ENCODE results near the gene TIGAR. TPM values are rescaled to one million over a fixed set of nuclear protein-coding genes. Genes with fewer than 3 reads are reported as not detected.
A peak's percentile ranks its signal among the peaks of the same experiment; 100 is the strongest.

Gene TIGAR
- total and polyA plus RNA-seq, 9 donors = 3.1 to 10.4 (median 7.8) TPM

- H3K27me3 ChIP-seq (ENCODE audit: control insufficient read depth, insufficient read depth, low read length) = peaks cover 6% of the 10 kb centered on the region
- WGBS (ENCODE audit: insufficient coverage) = 100% methylated on average over 1 of the region's 2 CpGs
Measured at GRCh38 chr12:4372653-4373052, 51.6 kb downstream of the TIGAR start.

DNA sequence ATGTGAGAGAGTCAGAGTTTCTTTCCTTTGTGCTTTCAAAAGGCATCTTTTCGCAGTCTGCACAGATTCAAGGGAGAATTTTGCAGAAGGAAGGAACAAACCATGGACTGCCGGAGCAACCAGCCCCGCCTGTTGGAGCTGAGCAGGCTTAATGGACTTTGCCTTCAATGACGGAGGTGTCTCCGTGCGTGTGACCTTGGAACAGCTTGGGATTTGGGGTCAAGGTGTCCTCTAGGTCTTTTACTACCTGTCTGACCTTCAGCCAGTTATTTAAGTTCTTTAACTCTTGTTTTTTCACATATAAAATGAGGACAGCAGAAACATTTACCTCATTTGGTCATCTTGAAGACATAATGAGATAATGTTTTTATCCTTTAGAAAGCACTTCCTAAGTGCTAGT is 54.4 kb downstream of the TIGAR start:
- Histone ChIP-seq H3K36me3 (ENCODE audit: control insufficient read depth, insufficient read depth, low read length) (no peaks in the 10 kb centered on the region), H3K4me1 (ENCODE audit: control insufficient read depth, insufficient read depth, low read length) (no peaks in the 10 kb centered on the region), H3K27me3 (ENCODE audit: control insufficient read depth, insufficient read depth, low read length) (peaks cover 6% of the 10 kb centered on the region), H3K27ac (ENCODE audit: low read length) (no peak overlapping the region), H3K4me3 (ENCODE audit: low read length) (no peak overlapping the region), H3K9me3 (replicated peaks; ENCODE audit: control insufficient read depth, low read depth, low read length) (no peaks in the 10 kb centered on the region)
- 52% methylated on average over 4 of the region's 6 CpGs for WGBS (ENCODE audit: insufficient coverage)
- no peak for DNase-seq

More at GRCh38 chr12:4372653-4373052, 51.6 kb downstream of the TIGAR start:
- no peaks in the 10 kb centered on the region for H3K4me1 ChIP-seq (ENCODE audit: control insufficient read depth, insufficient read depth, low read length)
- no peak for DNase-seq
- no peaks in the 10 kb centered on the region for H3K36me3 ChIP-seq (ENCODE audit: control insufficient read depth, insufficient read depth, low read length)
- H3K27ac ChIP-seq (ENCODE audit: low read length) = no peak overlapping the region
- H3K4me3 ChIP-seq (ENCODE audit: low read length) = no peak overlapping the region
- no peaks in the 10 kb centered on the region for H3K9me3 ChIP-seq (replicated peaks; ENCODE audit: control insufficient read depth, low read depth, low read length)

DNA sequence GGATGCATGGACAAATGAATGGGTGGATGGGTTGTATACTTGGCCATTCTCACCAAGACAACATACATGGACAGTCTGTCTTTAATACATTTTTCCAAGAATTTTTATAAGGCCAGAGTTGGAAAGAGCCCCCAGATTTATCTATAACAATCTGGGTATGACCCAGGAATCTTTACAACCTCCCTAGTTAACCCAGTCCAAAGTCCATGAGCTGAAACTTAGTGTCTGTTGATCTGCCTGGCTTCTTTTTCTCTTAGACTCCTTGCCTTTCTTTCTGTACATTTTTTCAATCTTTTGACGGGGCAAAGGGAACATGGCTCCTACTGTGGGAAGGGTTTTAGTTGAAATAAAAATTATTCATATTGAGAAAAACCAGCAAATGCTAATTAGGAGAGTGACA is 57.8 kb downstream of the TIGAR start:
- no peak overlapping the region for H3K4me3 ChIP-seq (ENCODE audit: low read length)
- no peak overlapping the region for H3K27ac ChIP-seq (ENCODE audit: low read length)
- WGBS (ENCODE audit: insufficient coverage) = no CpG with 5 or more reads among the region's 1 CpG
- H3K27me3 ChIP-seq (ENCODE audit: control insufficient read depth, insufficient read depth, low read length) = peaks cover 7% of the 10 kb centered on the region
- no peaks in the 10 kb centered on the region for H3K4me1 ChIP-seq (ENCODE audit: control insufficient read depth, insufficient read depth, low read length)
- no peaks in the 10 kb centered on the region for H3K36me3 ChIP-seq (ENCODE audit: control insufficient read depth, insufficient read depth, low read length)
- no peaks in the 10 kb centered on the region for H3K9me3 ChIP-seq (replicated peaks; ENCODE audit: control insufficient read depth, low read depth, low read length)
- DNase-seq = no peak

DNA sequence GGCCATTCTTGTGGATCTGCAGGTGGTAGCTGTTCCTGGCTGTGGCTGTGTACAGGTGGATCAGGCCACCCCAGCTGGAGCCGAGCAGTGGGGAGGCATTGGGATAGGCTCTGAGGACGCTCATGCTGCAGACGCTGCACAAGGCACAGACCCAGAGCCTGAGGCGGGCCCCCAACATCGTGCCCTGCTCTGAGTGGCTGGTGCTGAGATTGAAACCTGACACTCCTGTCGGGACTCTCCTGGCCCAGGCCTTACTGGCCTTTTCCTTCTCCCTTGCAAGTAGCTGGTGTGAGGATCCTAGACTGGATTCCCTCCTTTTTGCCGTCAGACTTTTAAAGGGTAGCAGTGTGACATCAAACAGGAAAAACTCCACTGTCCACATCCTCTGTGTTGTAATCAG is 58.4 kb downstream of the TIGAR start, which contains the start of gene FGF23:
Gene FGF23, minus strand, starts transcription at position 308 of the 400 bp plus-strand sequence. Its CDS starts 130 bp downstream, at position 178.
- no peaks in the 10 kb centered on the region for H3K4me1 ChIP-seq (ENCODE audit: control insufficient read depth, insufficient read depth, low read length)
- H3K4me3 ChIP-seq (ENCODE audit: low read length) = no peak within 1 kb of the TSS
- H3K9me3 ChIP-seq (replicated peaks; ENCODE audit: control insufficient read depth, low read depth, low read length) = no peaks in the 10 kb centered on the region
- WGBS (ENCODE audit: insufficient coverage) = 5% methylated on average over 7 of the region's 7 CpGs
- H3K27me3 ChIP-seq (ENCODE audit: control insufficient read depth, insufficient read depth, low read length) = peaks cover 4% of the 10 kb centered on the region
- H3K27ac ChIP-seq (ENCODE audit: low read length) = no peak within 1 kb of the TSS
- DNase-seq = peak; percentile 74
- H3K36me3 ChIP-seq (ENCODE audit: control insufficient read depth, insufficient read depth, low read length) = no peaks in the 10 kb centered on the region

DNA sequence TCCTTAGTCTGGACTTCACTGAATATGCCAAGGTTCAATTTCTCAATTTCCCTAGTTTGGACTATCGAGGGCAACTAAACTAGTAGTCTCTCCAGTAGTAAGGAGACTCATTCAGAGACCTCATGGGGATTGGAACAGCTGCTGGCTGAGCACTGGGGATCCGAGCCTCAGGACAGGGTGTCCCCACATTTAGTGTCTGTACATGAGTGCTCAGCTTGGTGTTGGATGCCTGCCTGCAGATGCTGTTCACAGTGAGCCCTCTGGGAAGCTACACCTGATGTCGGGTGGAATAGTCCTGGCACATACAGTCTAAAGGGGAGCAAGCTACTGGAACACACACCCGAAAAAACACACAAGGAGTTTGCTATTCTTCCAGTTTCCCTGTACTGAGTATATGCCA is 59.3 kb downstream of the TIGAR start:
- Histone ChIP-seq H3K4me1 (ENCODE audit: control insufficient read depth, insufficient read depth, low read length) (no peaks in the 10 kb centered on the region), H3K9me3 (replicated peaks; ENCODE audit: control insufficient read depth, low read depth, low read length) (no peaks in the 10 kb centered on the region), H3K36me3 (ENCODE audit: control insufficient read depth, insufficient read depth, low read length) (no peaks in the 10 kb centered on the region), H3K4me3 (ENCODE audit: low read length) (no peak overlapping the region), H3K27ac (ENCODE audit: low read length) (no peak overlapping the region), H3K27me3 (ENCODE audit: control insufficient read depth, insufficient read depth, low read length) (peaks cover 2% of the 10 kb centered on the region)
- no peak for DNase-seq
- WGBS (ENCODE audit: insufficient coverage) = 90% methylated on average over 3 of the region's 4 CpGs

DNA sequence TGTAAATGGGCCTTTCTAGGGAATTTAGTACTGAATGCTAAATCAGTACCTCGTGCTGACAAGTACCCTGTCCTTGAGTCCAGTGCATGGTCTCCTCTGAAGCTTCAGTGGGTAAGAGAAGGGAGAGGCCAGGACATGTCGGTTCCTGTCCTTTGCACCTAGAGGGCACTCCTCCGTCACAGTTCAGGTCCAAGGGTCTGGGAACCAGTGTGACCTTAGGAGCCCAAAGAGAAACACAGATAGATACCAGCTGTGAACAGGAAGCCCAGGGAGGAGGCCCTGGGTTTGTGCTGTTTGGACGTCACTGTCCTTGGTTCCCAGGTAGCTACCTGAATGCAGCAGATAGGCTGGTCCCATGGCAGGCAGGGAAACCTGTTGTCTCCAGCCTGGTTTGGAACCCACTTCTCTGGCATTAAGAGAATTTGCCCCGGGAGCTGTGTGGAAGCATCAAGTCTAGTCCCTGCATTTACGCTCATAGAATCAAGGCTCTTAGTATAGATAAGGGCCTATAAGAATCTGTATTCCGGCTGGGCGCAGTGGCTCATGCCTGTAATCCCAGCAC is 62.4 kb downstream of the TIGAR start:
- Histone ChIP-seq H3K27ac (ENCODE audit: low read length) (no peak overlapping the region), H3K4me1 (ENCODE audit: control insufficient read depth, insufficient read depth, low read length) (no peaks in the 10 kb centered on the region), H3K9me3 (replicated peaks; ENCODE audit: control insufficient read depth, low read depth, low read length) (no peaks in the 10 kb centered on the region), H3K27me3 (ENCODE audit: control insufficient read depth, insufficient read depth, low read length) (peaks cover 4% of the 10 kb centered on the region), H3K4me3 (ENCODE audit: low read length) (no peak overlapping the region), H3K36me3 (ENCODE audit: control insufficient read depth, insufficient read depth, low read length) (no peaks in the 10 kb centered on the region)
- peak; percentile 8 for DNase-seq
- WGBS (ENCODE audit: insufficient coverage) = 62% methylated on average over 8 of the region's 8 CpGs

GRCh38 chr12:4386801-4387200 is 65.8 kb downstream of the TIGAR start:
- Histone ChIP-seq H3K27ac (ENCODE audit: low read length) (no peak overlapping the region), H3K27me3 (ENCODE audit: control insufficient read depth, insufficient read depth, low read length) (peaks cover 4% of the 10 kb centered on the region), H3K36me3 (ENCODE audit: control insufficient read depth, insufficient read depth, low read length) (no peaks in the 10 kb centered on the region), H3K4me3 (ENCODE audit: low read length) (no peak overlapping the region), H3K4me1 (ENCODE audit: control insufficient read depth, insufficient read depth, low read length) (no peaks in the 10 kb centered on the region), H3K9me3 (replicated peaks; ENCODE audit: control insufficient read depth, low read depth, low read length) (no peaks in the 10 kb centered on the region)
- DNase-seq = no peak
- WGBS (ENCODE audit: insufficient coverage) = 53% methylated on average over 2 of the region's 4 CpGs

DNA sequence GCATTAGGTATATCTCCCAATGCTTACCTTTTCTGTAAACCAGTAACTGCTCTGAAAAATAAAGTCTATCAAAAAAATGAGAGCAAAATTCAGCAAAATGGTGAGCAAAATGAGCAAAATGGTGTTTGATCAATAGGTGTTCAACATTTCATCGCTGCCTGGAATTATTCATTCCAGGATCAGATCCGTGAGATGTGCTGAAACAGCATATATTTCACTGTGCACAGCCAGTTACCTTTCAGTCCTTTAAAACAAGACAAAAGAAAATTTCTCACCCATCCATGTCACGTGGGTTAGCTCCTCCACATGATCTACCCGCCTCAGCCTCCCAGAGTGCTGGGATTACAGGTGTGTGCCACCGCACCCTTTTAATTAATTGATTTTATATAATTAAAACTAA is 66.6 kb downstream of the TIGAR start:
- Histone ChIP-seq H3K4me3 (ENCODE audit: low read length) (no peak overlapping the region), H3K27ac (ENCODE audit: low read length) (no peak overlapping the region), H3K27me3 (ENCODE audit: control insufficient read depth, insufficient read depth, low read length) (peaks cover 3% of the 10 kb centered on the region), H3K36me3 (ENCODE audit: control insufficient read depth, insufficient read depth, low read length) (no peaks in the 10 kb centered on the region), H3K4me1 (ENCODE audit: control insufficient read depth, insufficient read depth, low read length) (peaks cover 5% of the 10 kb centered on the region), H3K9me3 (replicated peaks; ENCODE audit: control insufficient read depth, low read depth, low read length) (no peaks in the 10 kb centered on the region)
- no peak for DNase-seq
- 40% methylated on average over 1 of the region's 5 CpGs for WGBS (ENCODE audit: insufficient coverage)

DNA sequence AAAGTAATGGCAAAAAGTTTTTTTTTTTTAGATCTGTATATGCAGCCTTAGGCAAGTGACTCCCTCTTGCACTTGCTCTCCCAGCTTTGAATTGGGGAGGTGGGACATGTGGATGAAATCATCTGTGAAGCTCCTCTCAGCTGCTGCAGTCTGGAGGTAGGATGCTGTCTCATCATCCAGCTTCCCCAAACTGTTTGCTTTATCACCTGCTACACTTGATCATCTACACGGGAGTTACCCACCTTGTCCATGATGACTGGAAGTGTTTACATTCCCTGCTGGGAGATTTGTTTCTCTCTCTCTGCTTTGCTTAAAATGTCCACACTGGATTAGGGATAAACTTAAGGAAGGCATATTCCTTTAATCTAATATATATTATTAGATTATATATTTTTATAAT is 67.0 kb downstream of the TIGAR start:
- H3K4me3 ChIP-seq (ENCODE audit: low read length) = no peak overlapping the region
- WGBS (ENCODE audit: insufficient coverage) = no CpG with 5 or more reads among the region's 1 CpG
- H3K27ac ChIP-seq (ENCODE audit: low read length) = no peak overlapping the region
- no peaks in the 10 kb centered on the region for H3K36me3 ChIP-seq (ENCODE audit: control insufficient read depth, insufficient read depth, low read length)
- H3K27me3 ChIP-seq (ENCODE audit: control insufficient read depth, insufficient read depth, low read length) = peaks cover 3% of the 10 kb centered on the region
- H3K4me1 ChIP-seq (ENCODE audit: control insufficient read depth, insufficient read depth, low read length) = peaks cover 7% of the 10 kb centered on the region
- H3K9me3 ChIP-seq (replicated peaks; ENCODE audit: control insufficient read depth, low read depth, low read length) = no peaks in the 10 kb centered on the region
- no peak for DNase-seq

DNA sequence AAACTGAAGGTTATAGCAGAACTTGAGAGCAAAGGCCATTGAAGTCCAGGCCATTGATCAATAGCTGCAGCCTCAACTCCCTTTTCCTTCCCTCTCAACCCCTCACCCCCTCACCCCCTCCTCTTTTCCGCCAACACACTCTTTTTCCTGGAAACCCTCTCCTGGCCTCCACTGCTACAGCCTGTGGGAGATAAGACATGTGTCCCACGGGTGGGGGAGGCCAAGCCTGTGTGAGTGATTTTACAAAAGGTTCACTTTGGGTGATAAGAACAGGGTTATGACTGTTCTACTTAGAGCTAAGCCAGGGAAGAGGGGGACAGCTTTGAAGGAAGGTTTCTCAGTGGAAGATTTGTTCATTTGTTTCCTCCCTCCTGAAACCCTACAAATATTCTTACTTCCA is 67.6 kb downstream of the TIGAR start:
- Histone ChIP-seq H3K9me3 (replicated peaks; ENCODE audit: control insufficient read depth, low read depth, low read length) (no peaks in the 10 kb centered on the region), H3K4me3 (ENCODE audit: low read length) (no peak overlapping the region), H3K27ac (ENCODE audit: low read length) (no peak overlapping the region), H3K36me3 (ENCODE audit: control insufficient read depth, insufficient read depth, low read length) (no peaks in the 10 kb centered on the region), H3K27me3 (ENCODE audit: control insufficient read depth, insufficient read depth, low read length) (peaks cover 3% of the 10 kb centered on the region), H3K4me1 (ENCODE audit: control insufficient read depth, insufficient read depth, low read length) (peaks cover 7% of the 10 kb centered on the region)
- WGBS (ENCODE audit: insufficient coverage) = no CpG with 5 or more reads among the region's 2 CpGs
- DNase-seq = no peak

- Histone ChIP-seq H3K27me3 (ENCODE audit: control insufficient read depth, insufficient read depth, low read length) (peaks cover 3% of the 10 kb centered on the region), H3K9me3 (replicated peaks; ENCODE audit: control insufficient read depth, low read depth, low read length) (no peaks in the 10 kb centered on the region), H3K4me3 (ENCODE audit: low read length) (no peak overlapping the region), H3K36me3 (ENCODE audit: control insufficient read depth, insufficient read depth, low read length) (no peaks in the 10 kb centered on the region), H3K4me1 (ENCODE audit: control insufficient read depth, insufficient read depth, low read length) (peaks cover 7% of the 10 kb centered on the region), H3K27ac (ENCODE audit: low read length) (no peak overlapping the region)
- WGBS (ENCODE audit: insufficient coverage) = 47% methylated on average over 12 of the region's 15 CpGs
- peak; percentile 24 for DNase-seq
Measured at GRCh38 chr12:4392223-4392742, 71.3 kb downstream of the TIGAR start.

Measured in muscle of leg (tissue), 11 donors.